SK-N-SH (cell line): ENCODE results near the gene PHF1. TPM values are rescaled to one million over a fixed set of nuclear protein-coding genes. Genes with fewer than 3 reads are reported as not detected.

Source experiments
- CTCF ChIA-PET: fragments of 300-600, 350-600 bp; formaldehyde crosslinking; extraction: SDS; loops from one replicate; lab custom pipeline; 2021; lab: Yijun Ruan, JAX
- POLR2A ChIA-PET: fragments of 350-600 bp; sonication (Branson Sonifier 250); formaldehyde crosslinking; extraction: SDS; loops from one replicate; lab custom pipeline; 2020; ENCODE audit warnings: antibody characterized with exemption, inconsistent platforms; lab: Yijun Ruan, JAX
- DNase-seq: peaks from one replicate; pipeline ENCODE4 v3.0.0; 2012
- H2AFZ ChIP-seq: fragments of 200-600 bp; sonication (generic); 2 replicates; pipeline ENCODE4 v1.8.1; 2016; ENCODE audit warnings: antibody characterized with exemption, mild to moderate bottlenecking, low read depth
- H3F3A ChIP-seq: fragments of 200-600 bp; sonication (generic); replicated peaks from 2 replicates; pipeline ENCODE3; 2016; ENCODE audit warnings: antibody characterized with exemption, mild to moderate bottlenecking; ENCODE audit not compliant: insufficient read depth
- H3K27ac ChIP-seq, 2 experiments: fragments of 200-500 bp in 1 of 2; fragments of 200-600 bp in 1 of 2; sonication (Bioruptor generic) in 1 of 2; sonication (generic), shearing (Covaris generic) in 1 of 2; 2 replicates each; pipeline versions ENCODE4 v1.5.1 to v1.6.1; 2014 to 2016; ENCODE audit warnings: low read depth in 2 of 2, inconsistent platforms in 1 of 2, low read length in 1 of 2, mild to moderate bottlenecking in 1 of 2, mixed read lengths in 1 of 2
- H3K27me3 ChIP-seq: fragments of 200-600 bp; sonication (generic), shearing (Covaris generic); 2 replicates; pipeline ENCODE4 v1.6.1; 2016; ENCODE audit warnings: mixed run types; ENCODE audit not compliant: insufficient read depth
- H3K36me3 ChIP-seq, 2 experiments: fragments of 200-500 bp in 1 of 2; fragments of 200-600 bp in 1 of 2; sonication (Bioruptor generic) in 1 of 2; sonication (generic) in 1 of 2; replicated peaks in 1 of 2; 2 replicates each; pipeline versions ENCODE3 to v1.5.1; 2014 to 2016; ENCODE audit warnings: low read length in 1 of 2, mild to moderate bottlenecking in 1 of 2; ENCODE audit not compliant: insufficient read depth in 2 of 2, control insufficient read depth in 1 of 2
- H3K4me1 ChIP-seq, 2 experiments: fragments of 200-500 bp in 1 of 2; fragments of 200-600 bp in 1 of 2; sonication (Bioruptor generic) in 1 of 2; sonication (generic), shearing (Covaris generic) in 1 of 2; 2 replicates each; pipeline versions ENCODE4 v1.5.1 to v1.6.1; 2014 to 2016; ENCODE audit warnings: low read depth in 1 of 2, low read length in 1 of 2, mixed run types in 1 of 2; ENCODE audit not compliant: insufficient read depth in 2 of 2, control insufficient read depth in 1 of 2
- H3K4me2 ChIP-seq: fragments of 200-600 bp; sonication (generic), shearing (Covaris generic); 2 replicates; pipeline ENCODE4 v1.6.1; 2017; ENCODE audit warnings: mixed run types
- H3K4me3 ChIP-seq, 2 experiments: fragments of 200-500 bp in 1 of 2; fragments of 200-600 bp in 1 of 2; sonication (Bioruptor generic) in 1 of 2; sonication (generic), shearing (Covaris generic) in 1 of 2; 2 replicates each; pipeline versions ENCODE4 v1.5.1 to v1.8.1; 2014 to 2016; ENCODE audit warnings: low read depth in 2 of 2, inconsistent platforms in 1 of 2, low read length in 1 of 2, mild to moderate bottlenecking in 1 of 2, mixed read lengths in 1 of 2, moderate library complexity in 1 of 2
- H3K79me2 ChIP-seq: fragments of 200-600 bp; sonication (generic); 2 replicates; pipeline ENCODE4 v1.8.1; 2017; ENCODE audit warnings: mild to moderate bottlenecking; ENCODE audit not compliant: insufficient read depth
- H3K9ac ChIP-seq: fragments of 200-600 bp; sonication (generic); 2 replicates; pipeline ENCODE4 v1.6.1; 2017; ENCODE audit warnings: mixed run types
- H3K9me2 ChIP-seq: fragments of 200-600 bp; sonication (generic); 2 replicates; pipeline ENCODE4 v1.6.1; 2017; ENCODE audit warnings: mixed run types
- H3K9me3 ChIP-seq: fragments of 200-600 bp; sonication (generic); 2 replicates; pipeline ENCODE4 v1.6.1; 2017; ENCODE audit warnings: mixed run types, mild to moderate bottlenecking, moderate library complexity
- H4K20me1 ChIP-seq: fragments of 200-600 bp; sonication (generic); 2 replicates; pipeline ENCODE4 v1.6.1; 2017; ENCODE audit warnings: mild to moderate bottlenecking, mixed run types; ENCODE audit not compliant: insufficient read depth
- CHD2 ChIP-seq: fragments of 150-350 bp; IDR thresholded peaks from 2 replicates; pipeline ENCODE4 v1.6.1; 2018; ENCODE audit warnings: low read length; ENCODE audit not compliant: partially characterized antibody
- CTCF ChIP-seq: fragments of 200-600 bp; sonication (generic); IDR thresholded peaks from 2 replicates; pipeline ENCODE4 v1.6.1; 2017; ENCODE audit warnings: antibody characterized with exemption, mild to moderate bottlenecking, moderate library complexity
- EP300 ChIP-seq, 2 experiments: IDR thresholded peaks; 2 replicates each; pipeline versions ENCODE4 v1.4.0 to v1.6.1; 2012; ENCODE audit warnings: borderline replicate concordance in 1 of 2, low read depth in 1 of 2, low read length in 1 of 2
- FOSL2 ChIP-seq: IDR thresholded peaks from 2 replicates; pipeline ENCODE4 v1.4.0; 2012; ENCODE audit warnings: low read depth, mild to moderate bottlenecking, moderate library complexity, borderline replicate concordance
- GABPA ChIP-seq: IDR thresholded peaks from 2 replicates; pipeline ENCODE4 v1.4.0; 2012; ENCODE audit warnings: low read depth, mild to moderate bottlenecking
- NFIC ChIP-seq: IDR thresholded peaks from 2 replicates; pipeline ENCODE4 v1.4.0; 2012; ENCODE audit warnings: borderline replicate concordance
- NRF1 ChIP-seq: IDR thresholded peaks from 2 replicates; pipeline ENCODE4 v1.6.1; 2012; ENCODE audit warnings: low read depth, mild to moderate bottlenecking, low read length
- POLR2AphosphoS5 ChIP-seq: IDR thresholded peaks from 2 replicates; pipeline ENCODE4 v1.6.1; 2012; ENCODE audit warnings: low read depth, low read length
- RAD21 ChIP-seq: IDR thresholded peaks from 2 replicates; pipeline ENCODE4 v1.6.1; 2012; ENCODE audit warnings: mild to moderate bottlenecking, low read length
- RCOR1 ChIP-seq: fragments of 150-350 bp; IDR thresholded peaks from 2 replicates; pipeline ENCODE4 v1.6.1; 2017; ENCODE audit warnings: antibody characterized with exemption, low read length
- RFX5 ChIP-seq: IDR thresholded peaks from 2 replicates; pipeline ENCODE4 v1.6.1; 2012; ENCODE audit warnings: mild to moderate bottlenecking, improper control_type of control experiment, low read length
- RXRA ChIP-seq: IDR thresholded peaks from 2 replicates; pipeline ENCODE4 v1.4.0; 2012; ENCODE audit warnings: low read depth, mild to moderate bottlenecking, borderline replicate concordance
- TAF1 ChIP-seq: IDR thresholded peaks from 2 replicates; pipeline ENCODE4 v1.6.1; 2012; ENCODE audit warnings: low read depth, mild to moderate bottlenecking, low read length, moderate library complexity, borderline replicate concordance
- YY1 ChIP-seq: IDR thresholded peaks from 2 replicates; pipeline ENCODE4 v1.4.0; 2012; ENCODE audit warnings: low read depth, mild to moderate bottlenecking
- WGBS: methylation state at CpG from one replicate; pipeline ENCODE4 v1.1.6; 2017; ENCODE audit warnings: low lambda C conversion rate; 5-methylcytosine and 5-hydroxymethylcytosine counted together
- polyA plus RNA-seq, 3 experiments: library from polyadenylated mRNA; depleted of rRNA; stranded (reverse); fragments of >200 nt; gene quantifications; 2 replicates each; pipeline ENCODE4 v1.2.3, GENCODE V29; 2012
- TF ChIP-seq, protein P1 (sequence below): IDR thresholded peaks from 2 replicates; pipeline ENCODE4; 2012

The PHF1 gene
- polyA plus RNA-seq, 1 of the 3 experiments (the other 2 are of a cell fraction), result 48.7 TPM

- CTCF ChIA-PET, result interaction anchor here (0.8 to 1.6 kb wide), 4 partner anchors 10 to 54 kb away, joined by 4 to 12 read pairs (median 5); partner anchors contain the start of genes CUTA and SYNGAP1
- WGBS, result 92% methylated on average over 5 of the region's 5 CpGs
- Histone ChIP-seq H3K9ac (no peak overlapping the region), H3K4me3 (peak overlapping the region in 1 of 2 experiments; percentile 66; a peak in 1 of 4 replicates), H2AFZ (no peak overlapping the region), H3F3A (peaks cover 23% of the 10 kb centered on the region), H4K20me1 (no peaks in the 10 kb centered on the region; the same call in 1 of the 2 replicates), H3K27ac (peak overlapping the region; percentile 9 to 26; a peak in 2 of 4 replicates)
- TF ChIP-seq CHD2, result no peak
- TF ChIP-seq EP300 (IDR thresholded peaks at IDR 0.05; ENCODE audit: borderline replicate concordance in 1 of 2, low read depth in 1 of 2, low read length in 1 of 2), result no peak
- no peak for TF ChIP-seq RAD21
- TF ChIP-seq CTCF, result no peak
- TF ChIP-seq RFX5, result no peak
- TF ChIP-seq TAF1, result no peak
- TF ChIP-seq, protein P1, sequence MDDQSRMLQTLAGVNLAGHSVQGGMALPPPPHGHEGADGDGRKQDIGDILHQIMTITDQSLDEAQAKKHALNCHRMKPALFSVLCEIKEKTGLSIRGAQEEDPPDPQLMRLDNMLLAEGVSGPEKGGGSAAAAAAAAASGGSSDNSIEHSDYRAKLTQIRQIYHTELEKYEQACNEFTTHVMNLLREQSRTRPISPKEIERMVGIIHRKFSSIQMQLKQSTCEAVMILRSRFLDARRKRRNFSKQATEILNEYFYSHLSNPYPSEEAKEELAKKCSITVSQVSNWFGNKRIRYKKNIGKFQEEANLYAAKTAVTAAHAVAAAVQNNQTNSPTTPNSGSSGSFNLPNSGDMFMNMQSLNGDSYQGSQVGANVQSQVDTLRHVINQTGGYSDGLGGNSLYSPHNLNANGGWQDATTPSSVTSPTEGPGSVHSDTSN, result no peak
- TF ChIP-seq NFIC, result no peak
- TF ChIP-seq FOSL2, result no peak
- TF ChIP-seq GABPA, result no peak
- TF ChIP-seq RXRA, result no peak
- TF ChIP-seq, all 33 proteins: peak for 0
- no peaks in the 10 kb centered on the region for H3K9me2 ChIP-seq
- no peaks in the 10 kb centered on the region for H3K9me3 ChIP-seq
- POLR2A ChIA-PET, result no interaction called here
- peaks cover 25 to 53% of the 10 kb centered on the region in 2 experiments for H3K4me1 ChIP-seq
- H3K36me3 ChIP-seq, result no peaks in the 10 kb centered on the region
- H3K4me2 ChIP-seq, result peak overlapping the region; percentile 84
- no peak for DNase-seq
- H3K79me2 ChIP-seq, result peaks cover 33% of the 10 kb centered on the region
- no peaks in the 10 kb centered on the region for H3K27me3 ChIP-seq
These were observed 18.3 kb downstream of the PHF1 start for GRCh38 chr6:33428966-33429749.

DNA sequence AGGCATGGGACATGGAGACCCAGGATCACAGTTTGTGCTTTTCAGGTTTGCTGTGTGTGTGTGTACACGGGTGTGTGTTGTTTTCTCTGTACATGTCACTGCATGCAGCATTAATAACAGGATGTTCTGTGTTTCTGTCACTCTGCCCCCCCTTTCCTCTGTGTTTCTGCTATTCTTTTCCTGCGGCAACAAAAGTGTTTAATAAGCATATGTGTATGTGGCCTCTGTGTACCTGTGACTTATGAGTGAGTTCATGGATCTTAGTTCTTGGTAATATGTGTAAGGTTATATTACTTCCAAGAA lies 18.9 kb downstream of the PHF1 start:
- POLR2A ChIA-PET, result no interaction called here

More for the DNA sequence above, 18.9 kb downstream of the PHF1 start:
- no peaks in the 10 kb centered on the region for H3K36me3 ChIP-seq
- peaks cover 21% of the 10 kb centered on the region for H3F3A ChIP-seq
- peaks cover 33% of the 10 kb centered on the region for H3K79me2 ChIP-seq
- no peak overlapping the region for H3K9ac ChIP-seq
- H3K4me2 ChIP-seq, result 0 out of 2 replicates have a peak overlapping the region, but pooled peaks have one; percentile 84
- no peak for DNase-seq
- no peak overlapping the region for H2AFZ ChIP-seq
- H3K27ac ChIP-seq, result no peak overlapping the region
- H3K27me3 ChIP-seq, result no peaks in the 10 kb centered on the region
- H3K4me3 ChIP-seq, result no peak overlapping the region
- H3K9me3 ChIP-seq, result no peaks in the 10 kb centered on the region
- no peak for TF ChIP-seq RCOR1
- TF ChIP-seq POLR2AphosphoS5, result no peak
- no peak for TF ChIP-seq TAF1
- TF ChIP-seq YY1, result no peak
- no peak for TF ChIP-seq NRF1
- no peak for TF ChIP-seq CTCF
- H3K4me1 ChIP-seq, result peaks cover 19 to 50% of the 10 kb centered on the region in 2 experiments
- CTCF ChIA-PET, result interaction anchor here (1.5 to 2.3 kb wide), 3 partner anchors 11 to 36 kb away, joined by 3 to 12 read pairs (median 8); partner anchors contain the start of genes CUTA, SYNGAP1 and ZBTB9
- WGBS, result 92% methylated on average over 2 of the region's 2 CpGs
- H3K9me2 ChIP-seq, result no peaks in the 10 kb centered on the region
- no peaks in the 10 kb centered on the region; the same call in 1 of the 2 replicates for H4K20me1 ChIP-seq
